Neural crest cell (in vitro differentiated cells): ENCODE results near the gene PVALEF. TPM values are rescaled to one million over a fixed set of nuclear protein-coding genes. Genes with fewer than 3 reads are reported as not detected.

Source experiments
- microRNA-seq: library from miRNA; unstranded; fragments of <30 nt; microRNA quantifications from one replicate; pipeline ENCODE4, GENCODE V29; 2020
- total RNA-seq: library from RNA; stranded (reverse); gene quantifications from 2 replicates; pipeline ENCODE4 v1.2.1, GENCODE V29; 2021

PVALEF gene
- total RNA-seq, 1 donor from 2014 or later = not detected

Small RNA genes within 50 kb of the gene (microRNA-seq; reads per million reads assigned to microRNA genes)
- 16.0 reads per million, percentile 31 among the genes with 10 or more reads in this experiment for gene MIR1250
- gene MIR3065 = not detected
- not detected for gene MIR338
- gene MIR657 = not detected

Other genes with a start within 250 kb of the PVALEF start
- 32.7 and 33.2 TPM in 2 replicates for gene CHMP6, start 173.7 kb upstream of the PVALEF start, total RNA-seq
- 47.5 and 53.6 TPM in 2 replicates for gene BAIAP2, start 130.4 kb upstream of the PVALEF start, total RNA-seq
- 6.0 and 6.7 TPM in 2 replicates for gene AATK, start 714 bp downstream of the PVALEF start, total RNA-seq
- 40.7 and 42.5 TPM in 2 replicates for gene CEP131, start 57.5 kb downstream of the PVALEF start, total RNA-seq
- 36.9 and 40.4 TPM in 2 replicates for gene TEPSIN, start 73.5 kb downstream of the PVALEF start, total RNA-seq
- gene NDUFAF8, start 73.8 kb downstream of the PVALEF start, total RNA-seq = 54.5 and 68.2 TPM in 2 replicates
- gene SLC38A10, start 129.8 kb downstream of the PVALEF start, total RNA-seq = 59.6 and 63.3 TPM in 2 replicates
- 57.4 and 61.3 TPM in 2 replicates for gene BAHCC1, start 229.9 kb downstream of the PVALEF start, total RNA-seq